Measurements from ENCODE around the gene NOL6. TPM values are rescaled to one million over a fixed set of nuclear protein-coding genes. Genes with fewer than 3 reads are reported as not detected.
A peak's percentile ranks its signal among the peaks of the same experiment; 100 is the strongest.

The NOL6 gene
- total and polyA plus RNA-seq, 9 of the 15 experiments (the other 6 are each of a cell fraction or from before 2014, with no cell fraction given), result 7.7 to 58.9 (median 27.0) TPM

- TF ChIP-seq VEZF1 (CRISPR knock-in tag; IDR thresholded peaks at IDR 0.05) (peak; percentile 29), ZNF586 (CRISPR knock-in tag; conservative IDR thresholded peaks at IDR 0.05) (no peak), BRD4 (IDR thresholded peaks at IDR 0.05) (peak; percentile 77), FOXJ2 (tag; IDR thresholded peaks at IDR 0.05) (no peak), RBM25 (IDR thresholded peaks at IDR 0.05; ENCODE audit: low read depth, low read length, severe bottlenecking) (no peak), TRIM28 (IDR thresholded peaks at IDR 0.05) (no peak), BACH1 (tag; IDR thresholded peaks at IDR 0.05) (no peak), ZNF561 (CRISPR knock-in tag; conservative IDR thresholded peaks at IDR 0.05) (no peak), DMBX1 (CRISPR knock-in tag; IDR thresholded peaks at IDR 0.05; ENCODE audit: borderline replicate concordance) (no peak), DDX20 (tag; IDR thresholded peaks at IDR 0.05; ENCODE audit: low read depth) (no peak), ZNF239 (CRISPR knock-in tag; IDR thresholded peaks at IDR 0.05) (no peak), ZNF280A (IDR thresholded peaks at IDR 0.05; ENCODE audit: low read depth, partially characterized antibody) (no peak), RB1 (IDR thresholded peaks at IDR 0.05; ENCODE audit: low read depth) (peak; percentile 43; the same call in 1 of the 2 replicates), HNRNPK (IDR thresholded peaks at IDR 0.05; ENCODE audit: low read depth, low read length, poor library complexity, severe bottlenecking) (no peak), ARID2 (IDR thresholded peaks at IDR 0.05) (no peak), HDAC2 (IDR thresholded peaks at IDR 0.05) (no peak), STAG1 (CRISPR knock-in tag; IDR thresholded peaks at IDR 0.05; ENCODE audit: borderline replicate concordance) (no peak), TAF9B (IDR thresholded peaks at IDR 0.05; ENCODE audit: partially characterized antibody) (peak; percentile 58), CCNT2 (IDR thresholded peaks at IDR 0.05; ENCODE audit: borderline replicate concordance, extremely low read depth, insufficient read length, low read depth, low read length) (peak; percentile 57), CSDE1 (IDR thresholded peaks at IDR 0.05) (no peak), CEBPG (CRISPR knock-in tag; IDR thresholded peaks at IDR 0.05) (no peak), CEBPG (tag; conservative IDR thresholded peaks at IDR 0.05 in 1 of 2, IDR thresholded peaks at IDR 0.05 in 1 of 2) (peak in 1 of 2 experiments; percentile 51; a peak in 2 of 4 replicates), PML (IDR thresholded peaks at IDR 0.05; ENCODE audit: low read length) (no peak), CBFB (CRISPR knock-in tag; IDR thresholded peaks at IDR 0.05) (no peak), C11orf30 (IDR thresholded peaks at IDR 0.05; ENCODE audit: low read depth) (peak; percentile 29; the same call in 1 of the 2 replicates)
- TF ChIP-seq, protein P1, sequence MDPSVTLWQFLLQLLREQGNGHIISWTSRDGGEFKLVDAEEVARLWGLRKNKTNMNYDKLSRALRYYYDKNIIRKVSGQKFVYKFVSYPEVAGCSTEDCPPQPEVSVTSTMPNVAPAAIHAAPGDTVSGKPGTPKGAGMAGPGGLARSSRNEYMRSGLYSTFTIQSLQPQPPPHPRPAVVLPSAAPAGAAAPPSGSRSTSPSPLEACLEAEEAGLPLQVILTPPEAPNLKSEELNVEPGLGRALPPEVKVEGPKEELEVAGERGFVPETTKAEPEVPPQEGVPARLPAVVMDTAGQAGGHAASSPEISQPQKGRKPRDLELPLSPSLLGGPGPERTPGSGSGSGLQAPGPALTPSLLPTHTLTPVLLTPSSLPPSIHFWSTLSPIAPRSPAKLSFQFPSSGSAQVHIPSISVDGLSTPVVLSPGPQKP (CRISPR knock-in tag; IDR thresholded peaks at IDR 0.05), result no peak
Measured at GRCh38 chr9:33510262-33511183, 36.8 kb upstream of the NOL6 start (continued).
